IMR-90 (cell line): ENCODE results near the gene KCTD16. TPM values are rescaled to one million over a fixed set of nuclear protein-coding genes. Genes with fewer than 3 reads are reported as not detected.

ENCODE experiments used
- ATAC-seq: fragments of 200-7000 bp; cut with Tn5 transposase; 2 replicates; pipeline ENCODE4 v1.9.1; 2020; ENCODE audit warnings: low read depth, mild to moderate bottlenecking, moderate library complexity
- BruUV-seq: library from RNA; stranded (reverse); fragments of 400-500 nt; replicated peaks from 2 replicates; lab custom pipeline; 2021; lab: Mats Ljungman, UMichigan
- CTCF ChIA-PET: fragments of 300-600 bp; formaldehyde crosslinking; extraction: SDS; loops from one replicate; lab custom pipeline; 2021; ENCODE audit warnings: antibody characterized with exemption; lab: Yijun Ruan, JAX
- POLR2A ChIA-PET: fragments of 300-600 bp; sonication (Branson Sonifier 250); formaldehyde crosslinking; loops from one replicate; lab custom pipeline; 2022; ENCODE audit warnings: antibody characterized with exemption; ENCODE audit not compliant: unreplicated experiment; lab: Charles Lee
- DNase-seq: peaks from one replicate; pipeline ENCODE4 v3.0.0; 2013
- H2AFZ ChIP-seq: replicated peaks from 2 replicates; pipeline ENCODE3; 2013; ENCODE audit warnings: low read length, mild to moderate bottlenecking; ENCODE audit not compliant: poor library complexity
- H2AK5ac ChIP-seq: 2 replicates; pipeline ENCODE4 v1.6.1; 2013; ENCODE audit warnings: low read depth, low read length, inconsistent platforms
- H2AK9ac ChIP-seq: replicated peaks from 2 replicates; pipeline ENCODE3; 2013; ENCODE audit warnings: mild to moderate bottlenecking, low read depth, low read length, moderate library complexity; ENCODE audit not compliant: poor library complexity
- H2BK120ac ChIP-seq: 2 replicates; pipeline ENCODE4 v1.6.1; 2013; ENCODE audit warnings: low read depth, low read length, inconsistent platforms
- H2BK15ac ChIP-seq: 3 replicates; pipeline ENCODE4 v1.6.1; 2013; ENCODE audit warnings: low read depth, low read length, inconsistent platforms
- H2BK20ac ChIP-seq: 2 replicates; pipeline ENCODE4 v1.6.1; 2013; ENCODE audit warnings: low read depth, mild to moderate bottlenecking, inconsistent platforms, low read length, moderate library complexity
- H2BK5ac ChIP-seq: 2 replicates; pipeline ENCODE4 v1.6.1; 2013; ENCODE audit warnings: mild to moderate bottlenecking, low read depth, low read length, inconsistent platforms; ENCODE audit not compliant: poor library complexity, severe bottlenecking
- H3K14ac ChIP-seq: replicated peaks from 2 replicates; pipeline ENCODE4 v1.6.1; 2013; ENCODE audit warnings: low read depth, low read length, inconsistent platforms
- H3K18ac ChIP-seq: 2 replicates; pipeline ENCODE4 v1.6.1; 2013; ENCODE audit warnings: low read depth, low read length, control low read depth
- H3K23ac ChIP-seq: 2 replicates; pipeline ENCODE4 v1.6.1; 2013; ENCODE audit warnings: low read depth, low read length, inconsistent platforms
- H3K27ac ChIP-seq: 2 replicates; pipeline ENCODE4 v1.5.1; 2013; ENCODE audit warnings: mild to moderate bottlenecking, control low read depth, low read length; ENCODE audit not compliant: insufficient read depth
- H3K27me3 ChIP-seq: 2 replicates; pipeline ENCODE4 v1.6.1; 2013; ENCODE audit warnings: low read length; ENCODE audit not compliant: control insufficient read depth, insufficient read depth
- H3K36me3 ChIP-seq: 2 replicates; pipeline ENCODE4 v1.6.1; 2013; ENCODE audit warnings: low read length, mixed read lengths; ENCODE audit not compliant: control insufficient read depth, insufficient read depth
- H3K4ac ChIP-seq: 2 replicates; pipeline ENCODE4 v1.6.1; 2013; ENCODE audit warnings: low read depth, low read length, inconsistent platforms
- H3K4me1 ChIP-seq: 2 replicates; pipeline ENCODE4 v1.6.1; 2013; ENCODE audit warnings: low read length, mixed read lengths; ENCODE audit not compliant: control insufficient read depth, insufficient read depth
- H3K4me2 ChIP-seq: 2 replicates; pipeline ENCODE4 v1.6.1; 2013; ENCODE audit warnings: low read depth, mild to moderate bottlenecking, control low read depth, low read length, moderate library complexity
- H3K4me3 ChIP-seq: 2 replicates; pipeline ENCODE4 v1.5.1; 2013; ENCODE audit warnings: low read depth, mild to moderate bottlenecking, control low read depth, low read length, moderate library complexity; ENCODE audit not compliant: insufficient read depth
- H3K56ac ChIP-seq: 2 replicates; pipeline ENCODE4 v1.6.1; 2013; ENCODE audit warnings: low read length, inconsistent platforms; ENCODE audit not compliant: insufficient read depth; ENCODE audit errors: extremely low read depth
- H3K79me1 ChIP-seq, 2 experiments: 2 replicates each; pipeline ENCODE4 v1.6.1; 2013; ENCODE audit warnings: low read length in 2 of 2, inconsistent platforms in 1 of 2, low read depth in 1 of 2
- H3K9ac ChIP-seq: 2 replicates; pipeline ENCODE4 v1.6.1; 2013; ENCODE audit warnings: low read depth, low read length, control low read depth
- H3K9me1 ChIP-seq: 2 replicates; pipeline ENCODE4 v1.6.1; 2013; ENCODE audit warnings: low read length, inconsistent platforms; ENCODE audit not compliant: insufficient read depth
- H3K9me3 ChIP-seq: 2 replicates; pipeline ENCODE4 v1.6.1; 2013; ENCODE audit warnings: low read length; ENCODE audit not compliant: control insufficient read depth, insufficient read depth
- H4K20me1 ChIP-seq: 2 replicates; pipeline ENCODE4 v1.6.1; 2013; ENCODE audit warnings: low read length, inconsistent platforms; ENCODE audit not compliant: insufficient read depth
- H4K5ac ChIP-seq: 2 replicates; pipeline ENCODE4 v1.6.1; 2013; ENCODE audit warnings: mild to moderate bottlenecking, low read depth, low read length, control low read depth
- H4K8ac ChIP-seq, 2 experiments: 2 replicates each; pipeline ENCODE4 v1.6.1; 2013; ENCODE audit warnings: low read depth in 2 of 2, low read length in 2 of 2, control low read depth in 1 of 2, inconsistent platforms in 1 of 2
- H4K91ac ChIP-seq: 2 replicates; pipeline ENCODE4 v1.6.1; 2013; ENCODE audit warnings: low read depth, low read length, inconsistent platforms; ENCODE audit not compliant: insufficient read depth
- BHLHE40 ChIP-seq: fragments of 150-350 bp; IDR thresholded peaks from 2 replicates; pipeline ENCODE4 v1.6.1; 2016; ENCODE audit warnings: mild to moderate bottlenecking, low read depth, low read length
- CEBPB ChIP-seq: IDR thresholded peaks from 2 replicates; pipeline ENCODE4 v1.6.1; 2012; ENCODE audit warnings: low read depth, low read length, improper control_type of control experiment
- CHD1 ChIP-seq: IDR thresholded peaks from 2 replicates; pipeline ENCODE4 v1.6.1; 2012; ENCODE audit warnings: low read depth, low read length, improper control_type of control experiment
- CTCF ChIP-seq: conservative IDR thresholded peaks from 2 replicates; pipeline ENCODE4 v1.5.1; 2012; ENCODE audit warnings: mild to moderate bottlenecking, low read depth, low read length, improper control_type of control experiment
- ELK1 ChIP-seq: fragments of 150-350 bp; IDR thresholded peaks from 2 replicates; pipeline ENCODE4 v1.6.1; 2016; ENCODE audit warnings: low read depth, mild to moderate bottlenecking, low read length, moderate library complexity, borderline replicate concordance
- FOS ChIP-seq: fragments of 150-350 bp; IDR thresholded peaks from 2 replicates; pipeline ENCODE4 v1.6.1; 2016; ENCODE audit warnings: low read depth, low read length
- MAFK ChIP-seq: IDR thresholded peaks from 2 replicates; pipeline ENCODE4 v1.6.1; 2012; ENCODE audit warnings: low read depth, low read length, improper control_type of control experiment
- MAZ ChIP-seq: IDR thresholded peaks from 2 replicates; pipeline ENCODE4 v1.6.1; 2012; ENCODE audit warnings: low read depth, mild to moderate bottlenecking, low read length, improper control_type of control experiment, moderate library complexity, borderline replicate concordance
- MXI1 ChIP-seq: IDR thresholded peaks from 2 replicates; pipeline ENCODE4 v1.6.1; 2012; ENCODE audit warnings: low read depth, mild to moderate bottlenecking, low read length, moderate library complexity, borderline replicate concordance
- NFE2L2 ChIP-seq: fragments of 150-350 bp; IDR thresholded peaks from 2 replicates; pipeline ENCODE4 v1.6.1; 2016; ENCODE audit warnings: low read depth, mild to moderate bottlenecking, low read length
- POLR2A ChIP-seq: IDR thresholded peaks from 2 replicates; pipeline ENCODE4 v1.6.1; 2012; ENCODE audit warnings: mild to moderate bottlenecking, low read depth, low read length
- RAD21 ChIP-seq: IDR thresholded peaks from 2 replicates; pipeline ENCODE4 v1.6.1; 2012; ENCODE audit warnings: low read length, improper control_type of control experiment
- RCOR1 ChIP-seq: IDR thresholded peaks from 2 replicates; pipeline ENCODE4 v1.6.1; 2012; ENCODE audit warnings: mild to moderate bottlenecking, low read length, improper control_type of control experiment; ENCODE audit not compliant: insufficient replicate concordance
- RFX5 ChIP-seq: IDR thresholded peaks from 2 replicates; pipeline ENCODE4 v1.8.0; 2012; ENCODE audit warnings: low read depth, mild to moderate bottlenecking, low read length, moderate library complexity
- USF2 ChIP-seq: fragments of 150-350 bp; IDR thresholded peaks from 2 replicates; pipeline ENCODE4 v1.6.1; 2017; ENCODE audit warnings: mild to moderate bottlenecking, antibody characterized with exemption, low read length, low read depth
- WGBS, 2 experiments: methylation state at CpG; one replicate each; pipeline versions ENCODE4 v1.1.5 to v1.1.7; 2013; ENCODE audit warnings: missing lambda C conversion rate in 2 of 2; ENCODE audit not compliant: insufficient read length in 1 of 2; ENCODE audit errors: extremely low coverage in 2 of 2; 5-methylcytosine and 5-hydroxymethylcytosine counted together
- dilution Hi-C: fragments of 300-500 bp; cut with HindIII; formaldehyde crosslinking; loops from one replicate; pipeline ENCODE4 v1.14.3; 2018; ENCODE audit warnings: low sequenced_read_pairs; ENCODE audit not compliant: unreplicated experiment
- in situ Hi-C: fragments of 300-500 bp; cut with MboI; formaldehyde crosslinking; loops from 3 replicates; pipeline ENCODE4 v1.14.3; 2019; ENCODE audit warnings: low sequenced_read_pairs, inconsistent platforms, mixed read lengths
- intact Hi-C: fragments of 100-400 bp; cut with micrococcal nuclease; formaldehyde crosslinking; loops from 2 replicates; pipeline ENCODE4 v1.10.0; 2022
- polyA plus RNA-seq, 3 experiments: library from polyadenylated mRNA; depleted of rRNA; stranded (reverse); fragments of >200 nt; gene quantifications; 2 replicates each; pipeline ENCODE4 v1.2.3, GENCODE V29; 2012; ENCODE audit warnings: low replicate concordance in 1 of 3
- total RNA-seq: library from RNA; depleted of rRNA; stranded (reverse); fragments of >200 nt; gene quantifications from 2 replicates; pipeline ENCODE4 v1.2.3, GENCODE V29; 2012

KCTD16 gene
- total and polyA plus RNA-seq, 2 of the 4 experiments (the other 2 are of a cell fraction): 0.43 to 1.1 TPM

- intact Hi-C loops (no loop called here), dilution Hi-C loops (no loop called here), in situ Hi-C loops (no loop called here)
- no peaks in the 10 kb centered on the region for H3K4me1 ChIP-seq
- no peak overlapping the region for H3K4me3 ChIP-seq
- H3K27ac ChIP-seq: no peak overlapping the region
- no peaks in the 10 kb centered on the region for H3K27me3 ChIP-seq
- no peak overlapping the region for H3K23ac ChIP-seq
- H2BK20ac ChIP-seq: no peak overlapping the region
- H2AFZ ChIP-seq: no peak overlapping the region
- no peak overlapping the region for H4K5ac ChIP-seq
- no peak overlapping the region for H4K8ac ChIP-seq
- BruUV-seq: no TSS peak
- H3K36me3 ChIP-seq: no peaks in the 10 kb centered on the region
- ChIA-PET POLR2A (no interaction called here), CTCF (interaction anchor here (0.6 kb wide), 1 partner anchor 16 kb away, joined by 3 read pairs; no protein-coding TSS in a partner anchor)
- DNase-seq (no peak), ATAC-seq (no peak)
- no peak overlapping the region for H3K56ac ChIP-seq
- H3K9ac ChIP-seq: no peak overlapping the region
- no peak for TF ChIP-seq MAZ
- TF ChIP-seq BHLHE40: no peak
- TF ChIP-seq RAD21: no peak
- TF ChIP-seq RFX5: no peak
- TF ChIP-seq NFE2L2: no peak
- no peak for TF ChIP-seq ELK1
- TF ChIP-seq MXI1: no peak
- TF ChIP-seq RCOR1: no peak
- TF ChIP-seq CEBPB: no peak
- TF ChIP-seq MAFK: no peak
- no peak for TF ChIP-seq CHD1
- no peak for TF ChIP-seq FOS
- no peak for TF ChIP-seq CTCF
- no peak for TF ChIP-seq USF2
- no peak for TF ChIP-seq POLR2A
- WGBS, 2 experiments: no CpG with 5 or more reads among the region's 1 CpG
- no peak overlapping the region for H3K14ac ChIP-seq
- H3K4ac ChIP-seq: no peak overlapping the region
- no peaks in the 10 kb centered on the region for H4K20me1 ChIP-seq
- no peak overlapping the region for H3K18ac ChIP-seq
- H2AK9ac ChIP-seq: no peak overlapping the region
- H2BK5ac ChIP-seq: no peak overlapping the region
- no peak overlapping the region for H2BK120ac ChIP-seq
- no peak overlapping the region for H3K4me2 ChIP-seq
- H3K79me1 ChIP-seq: no peaks in the 10 kb centered on the region
- no peak overlapping the region for H2AK5ac ChIP-seq
- H3K9me3 ChIP-seq: no peaks in the 10 kb centered on the region
- no peaks in the 10 kb centered on the region for H3K9me1 ChIP-seq
- H2BK15ac ChIP-seq: no peak overlapping the region
- no peak overlapping the region for H4K91ac ChIP-seq
Observed at GRCh38 chr5:144531188-144531587, 360.5 kb downstream of the KCTD16 start.
